CD4-positive, alpha-beta T cell (primary cell): ENCODE measurements around the gene KCNA10. TPM values are rescaled to one million over a fixed set of nuclear protein-coding genes. Genes with fewer than 3 reads are reported as not detected.

ENCODE experiments used
- ATAC-seq: fragments of 200-7000 bp; cut with Tn5 transposase; one replicate; pipeline ENCODE4 v1.10.0; 2022; ENCODE audit warnings: mild to moderate bottlenecking; ENCODE audit not compliant: poor library complexity
- CTCF ChIA-PET: fragments of 350-600 bp; sonication (Branson Sonifier 250); formaldehyde crosslinking; loops from one replicate; lab custom pipeline; 2021; ENCODE audit warnings: antibody characterized with exemption, inconsistent platforms; lab: Charles Lee
- POLR2A ChIA-PET: fragments of 350-600 bp; sonication (Branson Sonifier 250); formaldehyde crosslinking; loops from one replicate; lab custom pipeline; 2021; ENCODE audit warnings: antibody characterized with exemption, inconsistent platforms; lab: Charles Lee
- DNase-seq, 14 experiments: peaks; one replicate each; pipeline ENCODE4 v3.0.0-alpha.2; 2013 to 2020; ENCODE audit warnings: mixed read lengths in 2 of 14
- H3K27ac ChIP-seq, 2 donors: one replicate each; pipeline versions ENCODE4 v1.5.1 to v1.7.0; 2013; ENCODE audit warnings: low read length in 2 of 2, low read depth in 1 of 2, mild to moderate bottlenecking in 1 of 2
- H3K27me3 ChIP-seq, 2 experiments: 1 replicate in 1 of 2; 2 replicates in 1 of 2; pipeline versions ENCODE4 v1.6.1 to v1.7.0; 2013; ENCODE audit warnings: low read length in 2 of 2, control low read depth in 1 of 2, mild to moderate bottlenecking in 1 of 2, moderate library complexity in 1 of 2; ENCODE audit not compliant: insufficient read depth in 2 of 2, control insufficient read depth in 1 of 2
- H3K36me3 ChIP-seq: one replicate; pipeline ENCODE4 v1.6.1; 2013; ENCODE audit warnings: low read length, control low read depth; ENCODE audit not compliant: insufficient read depth
- H3K4me1 ChIP-seq: one replicate; pipeline ENCODE4 v1.6.1; 2013; ENCODE audit warnings: low read length, control low read depth; ENCODE audit not compliant: insufficient read depth
- H3K4me3 ChIP-seq: one replicate; pipeline ENCODE4 v1.5.1; 2013; ENCODE audit warnings: mild to moderate bottlenecking, low read length, moderate library complexity
- H3K9me3 ChIP-seq, 2 experiments: 1 replicate in 1 of 2; 2 replicates in 1 of 2; pipeline versions ENCODE4 v1.6.1 to v1.7.0; 2013; ENCODE audit warnings: low read length in 2 of 2, mild to moderate bottlenecking in 2 of 2, control low read depth in 1 of 2, moderate library complexity in 1 of 2; ENCODE audit not compliant: control insufficient read depth in 1 of 2, insufficient read depth in 1 of 2
- H3K27ac Mint-ChIP-seq: one replicate; pipeline ENCODE4 v1.8.0; 2020; ENCODE audit warnings: mixed read lengths
- H3K27me3 Mint-ChIP-seq: one replicate; pipeline ENCODE4 v1.8.0; 2021; ENCODE audit warnings: mixed read lengths
- H3K36me3 Mint-ChIP-seq: one replicate; pipeline ENCODE4 v1.8.0; 2021; ENCODE audit warnings: low read depth, mixed read lengths
- H3K4me1 Mint-ChIP-seq: one replicate; pipeline ENCODE4 v1.8.0; 2021; ENCODE audit warnings: low read depth, mixed read lengths
- H3K4me3 Mint-ChIP-seq: one replicate; pipeline ENCODE4 v1.8.0; 2020; ENCODE audit warnings: mild to moderate bottlenecking, mixed read lengths
- H3K9me3 Mint-ChIP-seq: one replicate; pipeline ENCODE4 v1.8.0; 2020; ENCODE audit warnings: mixed read lengths
- CTCF ChIP-seq: fragments of 200-600 bp; IDR thresholded peaks from one replicate; pipeline ENCODE4 v1.8.0; 2022; ENCODE audit warnings: antibody characterized with exemption, mild to moderate bottlenecking
- intact Hi-C, 2 experiments: fragments of 100-400 bp; cut with DNase I in 1 of 2; cut with micrococcal nuclease in 1 of 2; formaldehyde crosslinking; loops; one replicate each; pipeline versions ENCODE4 v1.15.1 to v1.9.0; 2023 to 2025; cut with DNase I, micrococcal nuclease
- total RNA-seq, 174 experiments: library from RNA in 2 of 174; stranded (reverse) in 2 of 174; gene quantifications; one replicate each; pipeline ENCODE4 v1.2.3 and lab custom pipeline; 2021 to 2026

The KCNA10 gene
- total RNA-seq, 2 experiments from 2014 or later, result not detected

- DNase-seq, result peak; percentile 27 to 77 (median 46)
- Mint-ChIP-seq H3K27ac (no peak overlapping the region), H3K4me1 (no peaks in the 10 kb centered on the region), H3K9me3 (no peaks in the 10 kb centered on the region), H3K36me3 (no peaks in the 10 kb centered on the region), H3K27me3 (peaks cover 72% of the 10 kb centered on the region), H3K4me3 (no peak overlapping the region)
- TF ChIP-seq CTCF, result peak; percentile 77
- H3K27me3 ChIP-seq, result peaks cover 34 to 62% of the 10 kb centered on the region in 2 experiments
- intact Hi-C loops, result loop anchor here (1.0 to 5.0 kb wide), 6 partner anchors 60 to 438 kb away; no protein-coding TSS in a partner anchor
- POLR2A ChIA-PET, result interaction anchor here (0.9 to 1.5 kb wide), 3 partner anchors 14 to 64 kb away, joined by 3 to 7 read pairs (median 3); no protein-coding TSS in a partner anchor
- no peak overlapping the region for H3K4me3 ChIP-seq
- H3K4me1 ChIP-seq, result peaks cover 11% of the 10 kb centered on the region
- CTCF ChIA-PET, result interaction anchor here (0.6 to 2.4 kb wide), 13 partner anchors 10 to 475 kb away, joined by 3 to 15 read pairs (median 4); partner anchors contain the start of gene KCNA2
- H3K27ac ChIP-seq, result no peak overlapping the region
- ATAC-seq, result peak; percentile 94
- no peaks in the 10 kb centered on the region for H3K9me3 ChIP-seq
- no peaks in the 10 kb centered on the region for H3K36me3 ChIP-seq
Observed at GRCh38 chr1:110554871-110555801, 36.2 kb upstream of the KCNA10 start.

- Mint-ChIP-seq H3K9me3 (no peaks in the 10 kb centered on the region), H3K36me3 (no peaks in the 10 kb centered on the region), H3K4me3 (no peak overlapping the region), H3K27me3 (peaks cover 59% of the 10 kb centered on the region), H3K27ac (no peak overlapping the region), H3K4me1 (no peaks in the 10 kb centered on the region)
- DNase-seq, result no peak
- no peak for ATAC-seq
- no peak overlapping the region for H3K27ac ChIP-seq
- H3K4me3 ChIP-seq, result no peak overlapping the region
- ChIA-PET CTCF (no interaction called here), POLR2A (interaction anchor here (0.6 kb wide), 1 partner anchor 143 kb away, joined by 3 read pairs; no protein-coding TSS in a partner anchor)
- H3K27me3 ChIP-seq, result peaks cover 30 to 46% of the 10 kb centered on the region in 2 experiments
- H3K4me1 ChIP-seq, result peaks cover 11% of the 10 kb centered on the region
- no peaks in the 10 kb centered on the region for H3K9me3 ChIP-seq
- intact Hi-C loops, result no loop called here
- H3K36me3 ChIP-seq, result no peaks in the 10 kb centered on the region
- TF ChIP-seq CTCF, result no peak
Observed at GRCh38 chr1:110551278-110551809, 32.4 kb upstream of the KCNA10 start.

- Mint-ChIP-seq H3K27me3 (peaks cover 50% of the 10 kb centered on the region), H3K4me1 (no peaks in the 10 kb centered on the region), H3K4me3 (no peak overlapping the region), H3K36me3 (no peaks in the 10 kb centered on the region), H3K9me3 (no peaks in the 10 kb centered on the region), H3K27ac (no peak overlapping the region)
- POLR2A ChIA-PET, result no interaction called here
- no peak for TF ChIP-seq CTCF
- ATAC-seq (no peak), DNase-seq (no peak)
- Histone ChIP-seq H3K27me3 (peaks cover 18 to 34% of the 10 kb centered on the region in 2 experiments), H3K9me3 (no peaks in the 10 kb centered on the region), H3K27ac (no peak overlapping the region), H3K4me3 (no peak overlapping the region), H3K4me1 (peaks cover under 1% of the 10 kb centered on the region), H3K36me3 (no peaks in the 10 kb centered on the region)
- intact Hi-C loops, result loop anchor here in 1 of 2 experiments (10.0 kb wide), 1 partner anchor 445 kb away; no protein-coding TSS in a partner anchor
- CTCF ChIA-PET, result no interaction called here
Observed at GRCh38 chr1:110549831-110550230, 30.9 kb upstream of the KCNA10 start.
